Panc1 (cell line): ENCODE results near the gene HSP90AB1. TPM values are rescaled to one million over a fixed set of nuclear protein-coding genes. Genes with fewer than 3 reads are reported as not detected.

Source experiments
- ATAC-seq: fragments of 200-7000 bp; cut with Tn5 transposase; 2 replicates; pipeline ENCODE4 v1.9.1; 2020; ENCODE audit warnings: mild to moderate bottlenecking, moderate library complexity
- BruUV-seq: library from RNA; stranded (reverse); fragments of 400-500 nt; replicated peaks from 2 replicates; lab custom pipeline; 2021; lab: Mats Ljungman, UMichigan
- CTCF ChIA-PET: fragments of 300-600 bp; sonication (Branson Sonifier 250); formaldehyde crosslinking; loops from one replicate; lab custom pipeline; 2022; ENCODE audit warnings: antibody characterized with exemption; lab: Charles Lee
- POLR2A ChIA-PET: fragments of 300-600 bp; sonication (Branson Sonifier 250); formaldehyde crosslinking; loops from one replicate; lab custom pipeline; 2022; ENCODE audit warnings: antibody characterized with exemption; lab: Charles Lee
- DNase-seq: peaks from one replicate; pipeline ENCODE4 v3.0.0-alpha.2; 2010; ENCODE audit warnings: low read depth, low spot score
- H3K27ac ChIP-seq: 2 replicates; pipeline ENCODE4 v1.5.1; 2011; ENCODE audit warnings: mild to moderate bottlenecking, low read length, inconsistent platforms
- H3K27me3 ChIP-seq: fragments of 200-500 bp; sonication (Bioruptor generic); 2 replicates; pipeline ENCODE4 v1.6.0; 2014; ENCODE audit warnings: low read length, inconsistent platforms; ENCODE audit not compliant: control insufficient read depth, insufficient read depth
- H3K36me3 ChIP-seq: fragments of 200-500 bp; sonication (Bioruptor generic); 2 replicates; pipeline ENCODE4 v1.5.1; 2014; ENCODE audit warnings: inconsistent platforms, mild to moderate bottlenecking, low read length, moderate library complexity; ENCODE audit not compliant: control insufficient read depth, insufficient read depth
- H3K4me1 ChIP-seq: 2 replicates; pipeline ENCODE4 v1.5.1; 2011; ENCODE audit warnings: inconsistent platforms, mild to moderate bottlenecking, low read length, moderate library complexity; ENCODE audit not compliant: control insufficient read depth, insufficient read depth
- H3K4me3 ChIP-seq, 2 experiments: 2 replicates each; pipeline ENCODE4 v1.5.1; 2011 to 2012; ENCODE audit warnings: low read depth in 2 of 2, low read length in 2 of 2, mild to moderate bottlenecking in 2 of 2, inconsistent platforms in 1 of 2, moderate library complexity in 1 of 2
- H3K9me3 ChIP-seq: fragments of 200-500 bp; sonication (Bioruptor generic); 2 replicates; pipeline ENCODE4 v1.5.1; 2014; ENCODE audit warnings: low read depth, mild to moderate bottlenecking, inconsistent platforms, low read length, moderate library complexity; ENCODE audit not compliant: control insufficient read depth, insufficient read depth
- CTCF ChIP-seq: fragments of 450-650 bp; IDR thresholded peaks from 2 replicates; pipeline ENCODE4 v1.5.1; 2017; ENCODE audit warnings: mild to moderate bottlenecking
- POLR2AphosphoS5 ChIP-seq: IDR thresholded peaks from 2 replicates; pipeline ENCODE4 v1.6.1; 2012; ENCODE audit warnings: mild to moderate bottlenecking, low read depth, low read length, moderate library complexity
- REST ChIP-seq, 2 experiments: IDR thresholded peaks; 2 replicates each; pipeline ENCODE4 v1.6.1; 2011 to 2012; ENCODE audit warnings: low read depth in 2 of 2, control low read depth in 1 of 2, low read length in 1 of 2, mild to moderate bottlenecking in 1 of 2, moderate library complexity in 1 of 2; ENCODE audit not compliant: insufficient read depth in 1 of 2
- SIN3A ChIP-seq: IDR thresholded peaks from 2 replicates; pipeline ENCODE4 v1.6.1; 2012; ENCODE audit warnings: low read depth, mild to moderate bottlenecking, low read length, moderate library complexity, borderline replicate concordance; ENCODE audit not compliant: insufficient read depth
- TCF7L2 ChIP-seq: IDR thresholded peaks from 2 replicates; pipeline ENCODE4 v1.6.1; 2011; ENCODE audit warnings: mild to moderate bottlenecking, low read depth, low read length, inconsistent platforms
- in situ Hi-C: cut with HindIII; loops from 2 replicates; pipeline ENCODE4 v1.10.0; 2016; ENCODE audit warnings: low sequenced_read_pairs, low pct_unique_long_range_greater_than_20kb
- intact Hi-C: fragments of 100-400 bp; cut with micrococcal nuclease; formaldehyde crosslinking; loops from one replicate; pipeline ENCODE4 v1.10.0; 2022; ENCODE audit not compliant: unreplicated experiment
- total RNA-seq: library from RNA; stranded (reverse); gene quantifications from one replicate; pipeline ENCODE4 v1.2.1, GENCODE V29; 2021; ENCODE audit not compliant: unreplicated experiment

The HSP90AB1 gene
- total RNA-seq, 1 experiment from 2014 or later = 1,253 TPM

GRCh38 chr6:44248579-44248978 lies 1.7 kb downstream of the HSP90AB1 start:
- ATAC-seq = no peak
- no peak for DNase-seq
- TF ChIP-seq REST (IDR thresholded peaks at IDR 0.05; ENCODE audit: insufficient read depth in 1 of 2, low read depth in 2 of 2, low read length in 1 of 2) = no peak
- TF ChIP-seq SIN3A = no peak
- TF ChIP-seq CTCF = no peak
- TF ChIP-seq POLR2AphosphoS5 = no peak
- TF ChIP-seq TCF7L2 = no peak
- no peaks in the 10 kb centered on the region for H3K27me3 ChIP-seq
- BruUV-seq = no TSS peak
- no peaks in the 10 kb centered on the region for H3K9me3 ChIP-seq
- ChIA-PET CTCF (no interaction called here), POLR2A (interaction anchor here (0.7 kb wide), 1 partner anchor 164 kb away, joined by 5 read pairs; no protein-coding TSS in a partner anchor)
- H3K36me3 ChIP-seq = peaks cover 59% of the 10 kb centered on the region
- H3K4me3 ChIP-seq = peak overlapping the region; percentile 99 to 100
- H3K27ac ChIP-seq = peak overlapping the region; percentile 100
- intact Hi-C loops (no loop called here), in situ Hi-C loops (no loop called here)
- H3K4me1 ChIP-seq = peaks cover 40% of the 10 kb centered on the region

- intact Hi-C loops = no loop called here
Observed at GRCh38 chr6:44249082-44249748, 2.3 kb downstream of the HSP90AB1 start.

More at GRCh38 chr6:44249082-44249748, 2.3 kb downstream of the HSP90AB1 start:
- Histone ChIP-seq H3K9me3 (no peaks in the 10 kb centered on the region), H3K4me1 (peaks cover 45% of the 10 kb centered on the region), H3K27ac (peak overlapping the region; percentile 100), H3K4me3 (peak overlapping the region; percentile 99 to 100), H3K36me3 (peaks cover 63% of the 10 kb centered on the region), H3K27me3 (no peaks in the 10 kb centered on the region)
- CTCF ChIA-PET = no interaction called here
- BruUV-seq = no TSS peak
- DNase-seq (no peak), ATAC-seq (no peak)
- POLR2A ChIA-PET = interaction anchor here (0.7 kb wide), 1 partner anchor 164 kb away, joined by 5 read pairs; no protein-coding TSS in a partner anchor
- in situ Hi-C loops = no loop called here
- TF ChIP-seq TCF7L2 = no peak
- TF ChIP-seq POLR2AphosphoS5 = peak; percentile 32
- no peak for TF ChIP-seq REST (IDR thresholded peaks at IDR 0.05; ENCODE audit: insufficient read depth in 1 of 2, low read depth in 2 of 2, low read length in 1 of 2)
- no peak for TF ChIP-seq CTCF
